Measurements from ENCODE around the gene GABARAP. TPM values are rescaled to one million over a fixed set of nuclear protein-coding genes. Genes with fewer than 3 reads are reported as not detected.

Gene GABARAP
- polyA plus RNA-seq (384 and 512 TPM in 2 replicates), polyA minus RNA-seq (280 and 287 TPM in 2 replicates)

GRCh38 chr17:7241783-7242716 is at the start of gene GABARAP:
Gene GABARAP (minus strand): TSS chr17:7242449. CDS start chr17:7242330, 119 bp downstream.
- H3K4me2 ChIP-seq (ENCODE audit: low read length), result peak within 1 kb of the TSS; percentile 99
- TF ChIP-seq MXI1 (conservative IDR thresholded peaks at IDR 0.05; ENCODE audit: poor library complexity, severe bottlenecking) (no peak), CTCF (IDR thresholded peaks at IDR 0.05; ENCODE audit: poor library complexity, severe bottlenecking) (peak; percentile 12), EZH2 (IDR thresholded peaks at IDR 0.05; ENCODE audit: borderline replicate concordance, insufficient read depth, low read length, poor library complexity, severe bottlenecking) (no peak), RAD21 (conservative IDR thresholded peaks at IDR 0.05) (peak; percentile 24), POLR2AphosphoS5 (IDR thresholded peaks at IDR 0.05) (peak; percentile 92), REST (IDR thresholded peaks at IDR 0.05; ENCODE audit: borderline replicate concordance) (peak; percentile 95), EP300 (conservative IDR thresholded peaks at IDR 0.05; ENCODE audit: poor library complexity, severe bottlenecking) (peak; percentile 51)
- H3K36me3 ChIP-seq (ENCODE audit: insufficient read depth, low read length), result no peaks in the 10 kb centered on the region
- H3K9me3 ChIP-seq (ENCODE audit: low read length), result no peaks in the 10 kb centered on the region
- no peaks in the 10 kb centered on the region for H3K9me2 ChIP-seq (ENCODE audit: insufficient read depth, low read length)
- peaks cover 3% of the 10 kb centered on the region for H3F3A ChIP-seq (ENCODE audit: insufficient read depth, low read length, poor library complexity, severe bottlenecking)
- no peaks in the 10 kb centered on the region for H4K20me1 ChIP-seq (ENCODE audit: insufficient read depth)
- no peaks in the 10 kb centered on the region for H3K27me3 ChIP-seq (ENCODE audit: insufficient read depth, low read depth, low read length)
- H3K79me2 ChIP-seq (replicated peaks; ENCODE audit: insufficient read depth, low read length), result peaks cover 44% of the 10 kb centered on the region
- peak within 1 kb of the TSS; percentile 75 for H3K4me3 ChIP-seq (ENCODE audit: low read length)
- H3K9ac ChIP-seq (ENCODE audit: low read length), result peak within 1 kb of the TSS; percentile 99
- H3K27ac ChIP-seq (ENCODE audit: low read length), result peak within 1 kb of the TSS; percentile 99
- H2AFZ ChIP-seq (ENCODE audit: low read depth, low read length), result peak within 1 kb of the TSS; percentile 35

GRCh38 chr17:7290685-7291084 is 48.4 kb upstream of the GABARAP start:
- peaks cover 39% of the 10 kb centered on the region for H3K27me3 ChIP-seq (ENCODE audit: insufficient read depth, low read depth, low read length)
- TF ChIP-seq CTCF (IDR thresholded peaks at IDR 0.05; ENCODE audit: poor library complexity, severe bottlenecking), result no peak

More at GRCh38 chr17:7290685-7291084, 48.4 kb upstream of the GABARAP start:
- Histone ChIP-seq H3K27ac (ENCODE audit: low read length) (no peak overlapping the region), H3K9me2 (ENCODE audit: insufficient read depth, low read length) (no peaks in the 10 kb centered on the region), H3K4me3 (ENCODE audit: low read length) (no peak overlapping the region), H3K4me2 (ENCODE audit: low read length) (no peak overlapping the region), H4K20me1 (ENCODE audit: insufficient read depth) (no peaks in the 10 kb centered on the region), H3F3A (ENCODE audit: insufficient read depth, low read length, poor library complexity, severe bottlenecking) (no peaks in the 10 kb centered on the region), H3K36me3 (ENCODE audit: insufficient read depth, low read length) (no peaks in the 10 kb centered on the region), H3K9me3 (ENCODE audit: low read length) (no peaks in the 10 kb centered on the region), H2AFZ (ENCODE audit: low read depth, low read length) (no peak overlapping the region), H3K9ac (ENCODE audit: low read length) (no peak overlapping the region), H3K79me2 (replicated peaks; ENCODE audit: insufficient read depth, low read length) (no peaks in the 10 kb centered on the region)
